H1 (cell line): ENCODE measurements around the gene MRFAP1L1. TPM values are rescaled to one million over a fixed set of nuclear protein-coding genes. Genes with fewer than 3 reads are reported as not detected.

ENCODE experiments used
- CTCF ChIA-PET: fragments of 300-600 bp; sonication (Branson Sonifier 250); formaldehyde crosslinking; loops from one replicate; lab custom pipeline; 2021; ENCODE audit not compliant: partially characterized antibody; lab: Charles Lee
- POLR2A ChIA-PET: fragments of 300-600 bp; sonication (Branson Sonifier 250); formaldehyde crosslinking; loops from one replicate; lab custom pipeline; 2021; ENCODE audit warnings: inconsistent platforms; ENCODE audit not compliant: partially characterized antibody; lab: Charles Lee
- DNase-seq, 2 experiments: peaks; one replicate each; pipeline versions ENCODE4 v3.0.0 to v3.0.0-alpha.2; 2010 to 2022; ENCODE audit warnings: low spot score in 2 of 2, low read depth in 1 of 2, mixed read lengths in 1 of 2
- FAIRE-seq: peaks from 2 replicates; lab custom pipeline; 2011; peaks lifted over from hg19 to GRCh38; lab: Jason Lieb, UNC
- H2AFZ ChIP-seq: 2 replicates; pipeline ENCODE4 v1.8.1; 2012; ENCODE audit warnings: low read length, inconsistent platforms
- H2AK5ac ChIP-seq: 2 replicates; pipeline ENCODE4 v1.6.1; 2013; ENCODE audit warnings: low read depth, low read length
- H2BK120ac ChIP-seq: replicated peaks from 2 replicates; pipeline ENCODE3; 2013; ENCODE audit warnings: low read depth, low read length, inconsistent platforms
- H2BK12ac ChIP-seq: 2 replicates; pipeline ENCODE4 v1.6.1; 2013; ENCODE audit warnings: low read depth, low read length
- H2BK15ac ChIP-seq: 2 replicates; pipeline ENCODE4 v1.6.1; 2013; ENCODE audit warnings: low read length
- H2BK20ac ChIP-seq: 2 replicates; pipeline ENCODE4 v1.6.1; 2013; ENCODE audit warnings: low read length
- H2BK5ac ChIP-seq: 2 replicates; pipeline ENCODE4 v1.6.1; 2013; ENCODE audit warnings: low read depth, low read length
- H3K14ac ChIP-seq: 2 replicates; pipeline ENCODE4 v1.6.1; 2013; ENCODE audit warnings: inconsistent platforms; ENCODE audit not compliant: insufficient read length
- H3K18ac ChIP-seq: 2 replicates; pipeline ENCODE4 v1.6.1; 2013; ENCODE audit warnings: low read length; ENCODE audit errors: extremely low read depth
- H3K23ac ChIP-seq: 2 replicates; pipeline ENCODE4 v1.6.1; 2013; ENCODE audit warnings: inconsistent platforms; ENCODE audit not compliant: insufficient read length
- H3K23me2 ChIP-seq: 2 replicates; pipeline ENCODE4 v1.6.1; 2013; ENCODE audit warnings: low read depth, low read length
- H3K27ac ChIP-seq: 2 replicates; pipeline ENCODE4 v1.6.1; 2011; ENCODE audit warnings: low read depth, low read length, inconsistent platforms
- H3K27me3 ChIP-seq, 4 experiments: replicated peaks in 1 of 4; 1 replicate in 1 of 4; 2 replicates in 3 of 4; pipeline versions ENCODE4 v1.6.1 to v1.8.1; 2011 to 2013; ENCODE audit warnings: low read length in 3 of 4, mild to moderate bottlenecking in 3 of 4, inconsistent platforms in 2 of 4, mixed read lengths in 2 of 4, moderate library complexity in 1 of 4; ENCODE audit not compliant: control insufficient read depth in 3 of 4, insufficient read depth in 3 of 4; ENCODE audit errors: extremely low read depth in 1 of 4
- H3K36me3 ChIP-seq, 4 experiments: 2 replicates each; pipeline versions ENCODE4 v1.6.1 to v1.8.1; 2011 to 2013; ENCODE audit warnings: mild to moderate bottlenecking in 4 of 4, low read length in 3 of 4, moderate library complexity in 2 of 4, control low read depth in 1 of 4, inconsistent platforms in 1 of 4; ENCODE audit not compliant: insufficient read depth in 4 of 4, control insufficient read depth in 2 of 4
- H3K4ac ChIP-seq: replicated peaks from 2 replicates; pipeline ENCODE3; 2013; ENCODE audit warnings: low read length, low read depth, mixed read lengths, inconsistent platforms; ENCODE audit not compliant: insufficient read length
- H3K4me1 ChIP-seq, 4 experiments: replicated peaks in 1 of 4; 1 replicate in 1 of 4; 2 replicates in 3 of 4; pipeline versions ENCODE4 v1.6.1 to v1.8.1; 2011 to 2013; ENCODE audit warnings: low read length in 3 of 4, inconsistent platforms in 2 of 4, mixed read lengths in 1 of 4; ENCODE audit not compliant: insufficient read depth in 4 of 4, control insufficient read depth in 3 of 4
- H3K4me2 ChIP-seq, 2 experiments: 2 replicates each; pipeline versions ENCODE4 v1.6.1 to v1.8.1; 2011 to 2013; ENCODE audit warnings: low read depth in 2 of 2, low read length in 2 of 2, control low read depth in 1 of 2, inconsistent platforms in 1 of 2, mild to moderate bottlenecking in 1 of 2; ENCODE audit not compliant: insufficient read depth in 1 of 2
- H3K4me3 ChIP-seq, 4 experiments: fragments of 200-600, 300-600 bp in 1 of 4; sonication (generic), shearing (Covaris generic), sonication (Bioruptor Twin) in 1 of 4; 2 replicates each; pipeline versions ENCODE4 v1.5.1 to v1.8.1; 2011 to 2016; ENCODE audit warnings: low read length in 4 of 4, low read depth in 3 of 4, control low read depth in 2 of 4, inconsistent platforms in 2 of 4, mild to moderate bottlenecking in 2 of 4, mixed read lengths in 1 of 4, moderate library complexity in 1 of 4; ENCODE audit not compliant: insufficient read depth in 2 of 4; ENCODE audit errors: extremely low read depth in 1 of 4
- H3K56ac ChIP-seq: replicated peaks from 2 replicates; pipeline ENCODE3; 2013; ENCODE audit warnings: low read depth, mild to moderate bottlenecking, mixed read lengths, low read length, inconsistent platforms; ENCODE audit not compliant: insufficient read length
- H3K79me1 ChIP-seq: 2 replicates; pipeline ENCODE4 v1.6.1; 2013; ENCODE audit warnings: low read depth, low read length, control low read depth
- H3K79me2 ChIP-seq, 2 experiments: 2 replicates each; pipeline versions ENCODE4 v1.6.1 to v1.8.1; 2012 to 2013; ENCODE audit warnings: low read length in 2 of 2, mild to moderate bottlenecking in 2 of 2, inconsistent platforms in 1 of 2; ENCODE audit not compliant: insufficient read depth in 2 of 2, control insufficient read depth in 1 of 2
- H3K9ac ChIP-seq, 4 experiments: replicated peaks in 1 of 4; 1 replicate in 1 of 4; 2 replicates in 3 of 4; pipeline versions ENCODE4 v1.6.1 to v1.8.1; 2011 to 2013; ENCODE audit warnings: low read depth in 3 of 4, low read length in 3 of 4, control low read depth in 2 of 4, mild to moderate bottlenecking in 2 of 4, moderate library complexity in 2 of 4, inconsistent platforms in 1 of 4; ENCODE audit errors: extremely low read depth in 1 of 4
- H3K9me3 ChIP-seq, 2 experiments: 2 replicates each; pipeline versions ENCODE4 v1.6.1 to v1.8.1; 2012 to 2013; ENCODE audit warnings: mild to moderate bottlenecking in 2 of 2, moderate library complexity in 2 of 2, control low read depth in 1 of 2, inconsistent platforms in 1 of 2, low read depth in 1 of 2, low read length in 1 of 2, mixed read lengths in 1 of 2; ENCODE audit not compliant: insufficient read depth in 2 of 2
- H4K20me1 ChIP-seq, 2 experiments: replicated peaks in 1 of 2; 2 replicates each; pipeline versions ENCODE3 to v1.8.1; 2011 to 2013; ENCODE audit warnings: inconsistent platforms in 2 of 2, low read length in 2 of 2, mild to moderate bottlenecking in 1 of 2; ENCODE audit not compliant: insufficient read depth in 2 of 2, control insufficient read depth in 1 of 2
- H4K5ac ChIP-seq: 2 replicates; pipeline ENCODE4 v1.6.1; 2013; ENCODE audit warnings: low read length, low read depth, mixed read lengths, inconsistent platforms; ENCODE audit not compliant: insufficient read length
- H4K8ac ChIP-seq: 2 replicates; pipeline ENCODE4 v1.8.0; 2013; ENCODE audit warnings: mild to moderate bottlenecking, moderate library complexity, low read length, inconsistent platforms; ENCODE audit not compliant: insufficient read depth; ENCODE audit errors: extremely low read depth
- H4K91ac ChIP-seq: replicated peaks from 2 replicates; pipeline ENCODE3; 2013; ENCODE audit warnings: low read length, mixed read lengths, inconsistent platforms; ENCODE audit not compliant: insufficient read length
- ASH2L ChIP-seq: fragments of 200-600, 300-600 bp; sonication (generic); IDR thresholded peaks from one replicate; pipeline ENCODE4 v1.7.1; 2017; ENCODE audit warnings: low read length
- CHD2 ChIP-seq: IDR thresholded peaks from 2 replicates; pipeline ENCODE4 v1.6.1; 2012; ENCODE audit warnings: low read length, improper control_type of control experiment
- EZH2 ChIP-seq: fragments of 200-600 bp; sonication (generic); IDR thresholded peaks from 2 replicates; pipeline ENCODE4 v1.7.1; 2012; ENCODE audit warnings: low read depth, mild to moderate bottlenecking, moderate library complexity, low read length, inconsistent platforms; ENCODE audit not compliant: severe bottlenecking
- HDAC2 ChIP-seq, 2 experiments: fragments of 300-600 bp in 1 of 2; sonication (generic) in 1 of 2; IDR thresholded peaks; 2 replicates each; pipeline ENCODE4 v1.6.1; 2011 to 2012; ENCODE audit warnings: low read depth in 2 of 2, low read length in 2 of 2, mild to moderate bottlenecking in 2 of 2, moderate library complexity in 2 of 2, borderline replicate concordance in 1 of 2, inconsistent platforms in 1 of 2
- JUND ChIP-seq: IDR thresholded peaks from 2 replicates; pipeline ENCODE4 v1.6.1; 2011; ENCODE audit warnings: mild to moderate bottlenecking, improper control_type of control experiment, low read length
- KDM1A ChIP-seq: fragments of 200-600, 300-600 bp; sonication (generic); IDR thresholded peaks from 2 replicates; pipeline ENCODE4 v1.7.1; 2016; ENCODE audit warnings: mild to moderate bottlenecking, low read length, borderline replicate concordance
- RNF2 ChIP-seq: fragments of 200-900, 300-1000 bp; sonication (generic); IDR thresholded peaks from 2 replicates; pipeline ENCODE4 v1.7.1; 2016; ENCODE audit warnings: borderline replicate concordance, low read depth, mild to moderate bottlenecking, antibody characterized with exemption, low read length; ENCODE audit not compliant: poor library complexity, severe bottlenecking; ENCODE audit errors: missing control alignments
- SIX5 ChIP-seq: IDR thresholded peaks from 2 replicates; pipeline ENCODE4 v1.6.1; 2011; ENCODE audit warnings: mild to moderate bottlenecking, low read depth, low read length
- SUZ12 ChIP-seq: fragments of 200-600 bp; sonication (generic); IDR thresholded peaks from 2 replicates; pipeline ENCODE4 v1.6.1; 2012; ENCODE audit warnings: mild to moderate bottlenecking, inconsistent platforms, low read length, moderate library complexity, mixed read lengths
- TAF7 ChIP-seq: optimal IDR thresholded peaks from 2 replicates; pipeline ENCODE3; 2011; ENCODE audit warnings: low read depth, mild to moderate bottlenecking, inconsistent platforms, low read length, moderate library complexity, borderline replicate concordance
- TCF12 ChIP-seq: IDR thresholded peaks from 2 replicates; pipeline ENCODE4 v1.6.1; 2011; ENCODE audit warnings: low read depth, mild to moderate bottlenecking, low read length
- WGBS, 2 experiments: shearing (Covaris generic) in 1 of 2; methylation state at CpG; one replicate each; pipeline versions ENCODE4 v1.1.6 to v1.1.7; 2013 to 2015; ENCODE audit warnings: low lambda C conversion rate in 2 of 2, mixed read lengths in 2 of 2, inconsistent platforms in 1 of 2, low coverage in 1 of 2, missing lambda C conversion rate in 1 of 2; ENCODE audit not compliant: insufficient replicate concordance in 2 of 2, insufficient coverage in 1 of 2, insufficient read length in 1 of 2; ENCODE audit errors: extremely low coverage in 1 of 2, missing lambda C conversion rate in 1 of 2; 5-methylcytosine and 5-hydroxymethylcytosine counted together
- polyA plus RNA-seq, 7 experiments: library from polyadenylated mRNA; depleted of rRNA in 3 of 7; stranded (reverse) in 5 of 7; unstranded in 2 of 7; fragments of >200 nt in 5 of 7; fragments of 200-250 nt in 2 of 7; gene quantifications; 1 replicate in 5 of 7; 2 replicates in 1 of 7; 4 replicates in 1 of 7; pipeline versions ENCODE4 v1.2.1 to v1.2.3, GENCODE V29; 2011 to 2013; ENCODE audit warnings: missing spikeins in 2 of 7, mixed read lengths in 2 of 7
- total RNA-seq: library from RNA; stranded (reverse); fragmentation: NEBNext Ultra II Directional; extraction: Animal tissue kit (Norgen Biotek cat#: 25700); gene quantifications from 2 replicates; pipeline ENCODE4 v1.2.1, GENCODE V29; 2021
- TF ChIP-seq, protein P1 (sequence below): IDR thresholded peaks from 2 replicates; pipeline ENCODE4 v1.6.1; 2011; ENCODE audit warnings: low read depth, mild to moderate bottlenecking, low read length; ENCODE audit not compliant: insufficient read depth
- TF ChIP-seq, protein P2 (sequence below): IDR thresholded peaks from 2 replicates; pipeline ENCODE4 v1.6.1; 2012; ENCODE audit warnings: inconsistent platforms

MRFAP1L1 gene
- total and polyA plus RNA-seq, 2 of the 8 experiments (the other 6 are each of a cell fraction or from before 2014, with no cell fraction given) = 26.8 to 54.3 TPM

DNA sequence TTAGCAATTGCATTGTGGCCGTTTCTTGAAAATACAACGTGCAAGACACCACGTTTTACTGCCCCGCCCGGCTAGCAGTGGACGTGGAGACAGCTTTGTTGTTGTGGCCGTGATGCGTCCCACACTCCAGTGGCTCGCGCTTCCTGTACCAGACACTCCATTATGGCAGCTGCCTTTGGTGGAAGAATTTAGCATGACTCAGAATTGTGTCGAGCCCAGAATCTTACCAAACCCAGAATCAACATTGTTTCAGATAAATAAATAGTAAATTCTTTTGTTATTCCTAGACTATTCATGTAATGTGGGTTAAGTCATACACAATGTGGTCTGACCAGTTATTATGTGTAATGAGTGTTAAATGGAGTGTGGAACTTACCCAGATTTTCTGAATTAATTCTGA, 41.3 kb downstream of the MRFAP1L1 start:
- Histone ChIP-seq H2BK12ac (no peak overlapping the region), H3K18ac (no peak overlapping the region), H3K4ac (no peak overlapping the region), H4K91ac (no peak overlapping the region), H3K79me2 (no peaks in the 10 kb centered on the region), H2BK120ac (no peak overlapping the region), H3K79me1 (0 out of 2 replicates have a peak, but pooled peaks cover 2% of the 10 kb centered on the region), H3K4me3 (no peak overlapping the region), H4K5ac (no peak overlapping the region), H4K20me1 (peaks cover 0 to 8% of the 10 kb centered on the region in 2 experiments), H3K14ac (no peak overlapping the region), H3K36me3 (no peaks in the 10 kb centered on the region), H3K56ac (no peak overlapping the region), H4K8ac (no peak overlapping the region), H3K9ac (no peak overlapping the region), H3K4me2 (no peak overlapping the region), H2AK5ac (no peak overlapping the region), H3K9me3 (peaks cover 0 to 6% of the 10 kb centered on the region in 2 experiments; a peak in 1 of 4 replicates), H2BK5ac (no peak overlapping the region), H3K4me1 (0 out of 7 replicates have a peak, but pooled peaks cover 0 to under 1% (median 0%) of the 10 kb centered on the region in 4 experiments), H3K23me2 (no peaks in the 10 kb centered on the region), H3K27me3 (no peaks in the 10 kb centered on the region; a peak in 1 of 7 replicates), H3K27ac (no peak overlapping the region), H2BK20ac (no peak overlapping the region), H2BK15ac (no peak overlapping the region), H2AFZ (no peak overlapping the region), H3K23ac (no peak overlapping the region)
- 87% methylated on average over 11 of the region's 11 CpGs; no CpG with 5 or more reads in 1 of the 2 experiments for WGBS, 2 experiments
- ChIA-PET CTCF (interaction anchor here (0.6 to 0.8 kb wide), 3 partner anchors 12 to 706 kb away, joined by 3 read pairs; no protein-coding TSS in a partner anchor), POLR2A (no interaction called here)
- DNase-seq (no peak), FAIRE-seq (no peak)
- TF ChIP-seq RNF2 (no peak), JUND (no peak), KDM1A (no peak), HDAC2 (IDR thresholded peaks at IDR 0.05; ENCODE audit: borderline replicate concordance in 1 of 2, low read depth in 2 of 2, low read length in 2 of 2) (no peak), CHD2 (no peak), ASH2L (no peak), SUZ12 (no peak), EZH2 (no peak), TAF7 (no peak), SIX5 (no peak), TCF12 (no peak)
- TF ChIP-seq, protein P1, sequence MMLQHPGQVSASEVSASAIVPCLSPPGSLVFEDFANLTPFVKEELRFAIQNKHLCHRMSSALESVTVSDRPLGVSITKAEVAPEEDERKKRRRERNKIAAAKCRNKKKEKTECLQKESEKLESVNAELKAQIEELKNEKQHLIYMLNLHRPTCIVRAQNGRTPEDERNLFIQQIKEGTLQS = no peak
- TF ChIP-seq, protein P2, sequence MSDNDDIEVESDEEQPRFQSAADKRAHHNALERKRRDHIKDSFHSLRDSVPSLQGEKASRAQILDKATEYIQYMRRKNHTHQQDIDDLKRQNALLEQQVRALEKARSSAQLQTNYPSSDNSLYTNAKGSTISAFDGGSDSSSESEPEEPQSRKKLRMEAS = no peak
